Measurements from ENCODE around the gene SLC25A28. TPM values are rescaled to one million over a fixed set of nuclear protein-coding genes. Genes with fewer than 3 reads are reported as not detected.

SLC25A28 gene
- total RNA-seq, 1 experiment from 2014 or later = 42.8 TPM

- no peak overlapping the region for H3K27ac ChIP-seq (ENCODE audit: low read length)
- POLR2A ChIA-PET = no interaction called here
- ATAC-seq = no peak
- BruUV-seq (replicated peaks) = no TSS peak
- CTCF ChIA-PET = no interaction called here
- H3K9me3 ChIP-seq (ENCODE audit: control insufficient read depth, insufficient read depth, low read depth, low read length) = no peaks in the 10 kb centered on the region
- TF ChIP-seq CTCF (IDR thresholded peaks at IDR 0.05) (no peak), SIN3A (IDR thresholded peaks at IDR 0.05; ENCODE audit: borderline replicate concordance, insufficient read depth, low read depth, low read length) (no peak), POLR2AphosphoS5 (IDR thresholded peaks at IDR 0.05; ENCODE audit: low read depth, low read length) (no peak), REST (IDR thresholded peaks at IDR 0.05; ENCODE audit: insufficient read depth in 1 of 2, low read depth in 2 of 2, low read length in 1 of 2) (no peak), TCF7L2 (IDR thresholded peaks at IDR 0.05; ENCODE audit: low read depth, low read length) (no peak)
- in situ Hi-C loops (cut with HindIII; ENCODE audit: low pct_unique_long_range_greater_than_20kb, low sequenced_read_pairs) (no loop called here), intact Hi-C loops (cut with micrococcal nuclease; ENCODE audit: unreplicated experiment) (no loop called here)
- DNase-seq (ENCODE audit: low read depth, low spot score) = no peak
- no peak overlapping the region for H3K4me3 ChIP-seq (ENCODE audit: low read depth in 2 of 2, low read length in 2 of 2)
- H3K27me3 ChIP-seq (ENCODE audit: control insufficient read depth, insufficient read depth, low read length) = no peaks in the 10 kb centered on the region
- H3K36me3 ChIP-seq (ENCODE audit: control insufficient read depth, insufficient read depth, low read length) = peaks cover 6% of the 10 kb centered on the region; the same call in 1 of the 2 replicates
- peaks cover 15% of the 10 kb centered on the region for H3K4me1 ChIP-seq (ENCODE audit: control insufficient read depth, insufficient read depth, low read length)
Measured at GRCh38 chr10:99656199-99657064, 36.2 kb upstream of the SLC25A28 start.

- ChIA-PET POLR2A (interaction anchor here (0.5 kb wide), 1 partner anchor 31 kb away, joined by 7 read pairs; no protein-coding TSS in a partner anchor), CTCF (interaction anchor here (0.5 kb wide), 1 partner anchor 133 kb away, joined by 8 read pairs; no protein-coding TSS in a partner anchor)
- no peak for DNase-seq (ENCODE audit: low read depth, low spot score)
- Histone ChIP-seq H3K4me3 (ENCODE audit: low read depth in 2 of 2, low read length in 2 of 2) (no peak overlapping the region), H3K9me3 (ENCODE audit: control insufficient read depth, insufficient read depth, low read depth, low read length) (no peaks in the 10 kb centered on the region), H3K27ac (ENCODE audit: low read length) (no peak overlapping the region), H3K36me3 (ENCODE audit: control insufficient read depth, insufficient read depth, low read length) (peaks cover 2% of the 10 kb centered on the region; the same call in 1 of the 2 replicates), H3K4me1 (ENCODE audit: control insufficient read depth, insufficient read depth, low read length) (0 out of 2 replicates have a peak, but pooled peaks cover 5% of the 10 kb centered on the region), H3K27me3 (ENCODE audit: control insufficient read depth, insufficient read depth, low read length) (no peaks in the 10 kb centered on the region; the same call in 1 of the 2 replicates)
- in situ Hi-C loops (cut with HindIII; ENCODE audit: low pct_unique_long_range_greater_than_20kb, low sequenced_read_pairs) (no loop called here), intact Hi-C loops (cut with micrococcal nuclease; ENCODE audit: unreplicated experiment) (no loop called here)
- TF ChIP-seq CTCF (IDR thresholded peaks at IDR 0.05) = no peak
- BruUV-seq (replicated peaks) = no TSS peak
- ATAC-seq = no peak
Measured at GRCh38 chr10:99654390-99655175, 34.3 kb upstream of the SLC25A28 start.

Data from Panc1 (cell line).